Measurements from ENCODE around the gene PEAK1.

The PEAK1 gene

GRCh38 chr15:77221708-77222107 is 198.2 kb downstream of the PEAK1 start:
- no peak for DNase-seq (ENCODE audit: extremely low read depth, insufficient read length)
- no peak for TF ChIP-seq CTCF (IDR thresholded peaks at IDR 0.05; ENCODE audit: insufficient read depth, low read length, poor library complexity, severe bottlenecking)

GRCh38 chr15:77221174-77221573 is 198.7 kb downstream of the PEAK1 start:
- Histone ChIP-seq H3K4me3 (replicated peaks; ENCODE audit: low read depth, low read length) (no peak overlapping the region), H3K27me3 (replicated peaks; ENCODE audit: control insufficient read depth, insufficient read depth, low read length) (no peaks in the 10 kb centered on the region), H3K36me3 (ENCODE audit: control insufficient read depth, insufficient read depth, low read length) (no peaks in the 10 kb centered on the region)
- TF ChIP-seq CTCF (IDR thresholded peaks at IDR 0.05; ENCODE audit: insufficient read depth, low read length, poor library complexity, severe bottlenecking): no peak
- no peak for DNase-seq (ENCODE audit: extremely low read depth, insufficient read length)

More at GRCh38 chr15:77221708-77222107, 198.2 kb downstream of the PEAK1 start:
- Histone ChIP-seq H3K4me3 (replicated peaks; ENCODE audit: low read depth, low read length) (no peak overlapping the region), H3K27me3 (replicated peaks; ENCODE audit: control insufficient read depth, insufficient read depth, low read length) (no peaks in the 10 kb centered on the region), H3K36me3 (ENCODE audit: control insufficient read depth, insufficient read depth, low read length) (no peaks in the 10 kb centered on the region)

- TF ChIP-seq CTCF (IDR thresholded peaks at IDR 0.05; ENCODE audit: insufficient read depth, low read length, poor library complexity, severe bottlenecking): no peak
- DNase-seq (ENCODE audit: extremely low read depth, insufficient read length): no peak
- no peaks in the 10 kb centered on the region for H3K27me3 ChIP-seq (replicated peaks; ENCODE audit: control insufficient read depth, insufficient read depth, low read length)
- H3K4me3 ChIP-seq (replicated peaks; ENCODE audit: low read depth, low read length): no peak overlapping the region
- H3K36me3 ChIP-seq (ENCODE audit: control insufficient read depth, insufficient read depth, low read length): no peaks in the 10 kb centered on the region
These were observed 200.1 kb downstream of the PEAK1 start for GRCh38 chr15:77219841-77220240.

- no peak for DNase-seq (ENCODE audit: extremely low read depth, insufficient read length)
These were observed 210.7 kb downstream of the PEAK1 start for GRCh38 chr15:77209221-77209620.

GRCh38 chr15:77208241-77208640 is 211.7 kb downstream of the PEAK1 start:
- no peak overlapping the region for H3K4me3 ChIP-seq (replicated peaks; ENCODE audit: low read depth, low read length)
- H3K27me3 ChIP-seq (replicated peaks; ENCODE audit: control insufficient read depth, insufficient read depth, low read length): no peaks in the 10 kb centered on the region
- no peaks in the 10 kb centered on the region for H3K36me3 ChIP-seq (ENCODE audit: control insufficient read depth, insufficient read depth, low read length)
- no peak for DNase-seq (ENCODE audit: extremely low read depth, insufficient read length)
- no peak for TF ChIP-seq CTCF (IDR thresholded peaks at IDR 0.05; ENCODE audit: insufficient read depth, low read length, poor library complexity, severe bottlenecking)

More at GRCh38 chr15:77209221-77209620, 210.7 kb downstream of the PEAK1 start:
- TF ChIP-seq CTCF (IDR thresholded peaks at IDR 0.05; ENCODE audit: insufficient read depth, low read length, poor library complexity, severe bottlenecking): no peak
- Histone ChIP-seq H3K36me3 (ENCODE audit: control insufficient read depth, insufficient read depth, low read length) (no peaks in the 10 kb centered on the region), H3K4me3 (replicated peaks; ENCODE audit: low read depth, low read length) (no peak overlapping the region), H3K27me3 (replicated peaks; ENCODE audit: control insufficient read depth, insufficient read depth, low read length) (no peaks in the 10 kb centered on the region)

GRCh38 chr15:77201665-77202064 is 218.2 kb downstream of the PEAK1 start:
- no peak for DNase-seq (ENCODE audit: extremely low read depth, insufficient read length)
- Histone ChIP-seq H3K27me3 (replicated peaks; ENCODE audit: control insufficient read depth, insufficient read depth, low read length) (no peaks in the 10 kb centered on the region), H3K36me3 (ENCODE audit: control insufficient read depth, insufficient read depth, low read length) (no peaks in the 10 kb centered on the region), H3K4me3 (replicated peaks; ENCODE audit: low read depth, low read length) (no peak overlapping the region)
- no peak for TF ChIP-seq CTCF (IDR thresholded peaks at IDR 0.05; ENCODE audit: insufficient read depth, low read length, poor library complexity, severe bottlenecking)
